Stimulated activated CD4-positive, alpha-beta T cell treated with anti-CD3 and anti-CD28 coated beads, Interleukin-2, amount 100 ng/mL, for 4 hours (primary cell): Measurements from ENCODE around the gene MORN2.

ENCODE experiments used
- DNase-seq: peaks from one replicate; pipeline ENCODE4 v3.0.0-alpha.2; 2020; ENCODE audit warnings: low read depth

The MORN2 gene

DNA sequence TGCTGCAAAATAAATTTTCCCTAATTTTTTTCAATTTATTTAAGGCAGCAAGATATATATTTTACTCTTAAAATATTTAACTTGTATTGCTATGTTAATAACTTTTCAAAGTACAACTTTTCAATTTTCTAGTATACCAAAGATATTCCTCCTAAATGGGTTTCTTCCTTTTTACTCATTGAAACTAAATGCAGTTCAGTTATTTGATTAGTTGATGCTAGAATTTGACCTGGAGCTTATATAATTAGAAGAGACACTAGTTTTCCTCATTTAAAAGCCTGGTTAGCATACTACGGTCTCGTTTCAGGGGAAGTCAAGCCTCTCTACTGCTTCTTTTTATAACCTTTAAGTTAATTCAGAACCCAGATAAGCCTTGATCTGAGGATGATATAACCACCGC is 13.8 kb downstream of the MORN2 start, which contains the start of gene ARHGEF33:
Gene ARHGEF33 (plus strand): TSS at position 301 of the 400 bp plus-strand sequence. CDS start 29,573 bp downstream, outside the sequence.
- DNase-seq = no peak

DNA sequence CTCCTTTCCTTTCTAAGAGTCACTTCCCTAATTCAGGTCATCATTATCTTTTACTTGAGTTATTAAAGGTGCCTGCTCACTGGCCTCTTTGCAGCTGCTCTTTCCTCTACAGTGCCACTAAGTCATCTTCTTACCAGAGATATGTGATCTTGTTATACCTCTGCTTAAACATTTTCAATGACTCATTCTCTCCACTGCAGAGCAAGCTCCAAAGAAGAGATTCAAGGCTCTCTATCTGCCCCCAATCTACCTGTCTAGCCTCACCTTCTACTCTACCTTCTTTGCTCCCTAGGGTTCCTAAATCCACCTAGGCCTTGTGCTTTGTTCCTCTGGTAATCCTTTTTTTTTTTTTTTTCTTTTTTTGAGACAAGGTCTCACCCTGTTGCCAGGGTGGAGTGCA is 17.0 kb downstream of the MORN2 start:
- DNase-seq = no peak

DNA sequence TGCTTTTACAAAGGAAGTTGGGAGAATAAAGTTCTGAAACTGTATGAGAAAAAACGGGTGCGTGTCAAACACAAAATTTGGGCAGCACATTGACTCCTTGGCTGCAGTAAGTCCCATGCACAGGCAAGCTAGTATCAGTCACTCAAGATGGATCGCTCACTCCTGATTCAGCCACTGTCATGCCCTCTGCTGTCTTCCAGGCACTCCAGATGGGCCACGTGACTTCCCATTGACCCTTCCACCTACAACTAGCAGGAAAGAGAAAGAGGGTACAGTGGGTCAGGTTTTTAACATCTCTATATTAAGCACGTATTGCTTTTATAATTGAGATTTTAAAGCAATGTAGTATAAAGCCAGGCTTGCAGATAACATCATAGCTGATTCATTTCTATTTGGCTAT is 22.5 kb downstream of the MORN2 start:
- DNase-seq = no peak

GRCh38 chr2:38900726-38901125 is 24.9 kb downstream of the MORN2 start:
- no peak for DNase-seq

DNA sequence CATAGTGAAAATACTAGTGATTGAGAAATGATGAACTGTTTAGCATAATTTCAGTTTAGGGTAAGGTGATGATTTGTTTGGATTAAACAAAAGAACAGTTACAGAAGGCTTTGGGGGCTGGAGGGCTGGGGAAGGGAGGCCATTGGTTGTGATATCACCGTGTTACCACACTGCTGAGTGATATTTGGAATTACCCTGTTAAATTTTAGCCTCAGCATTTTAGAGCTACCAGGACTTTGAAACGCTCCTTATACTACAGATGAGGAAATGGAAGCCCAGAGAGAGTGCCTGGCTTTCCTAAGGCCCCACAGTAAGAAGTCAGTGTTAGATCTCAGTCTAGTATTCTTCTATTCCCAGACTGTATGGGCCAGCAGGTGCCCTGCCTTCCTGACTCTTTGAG is 29.5 kb downstream of the MORN2 start:
- no peak for DNase-seq

GRCh38 chr2:38907242-38907641 is 31.5 kb downstream of the MORN2 start:
- DNase-seq = no peak

GRCh38 chr2:38907743-38908562 is 32.2 kb downstream of the MORN2 start:
- DNase-seq = no peak

DNA sequence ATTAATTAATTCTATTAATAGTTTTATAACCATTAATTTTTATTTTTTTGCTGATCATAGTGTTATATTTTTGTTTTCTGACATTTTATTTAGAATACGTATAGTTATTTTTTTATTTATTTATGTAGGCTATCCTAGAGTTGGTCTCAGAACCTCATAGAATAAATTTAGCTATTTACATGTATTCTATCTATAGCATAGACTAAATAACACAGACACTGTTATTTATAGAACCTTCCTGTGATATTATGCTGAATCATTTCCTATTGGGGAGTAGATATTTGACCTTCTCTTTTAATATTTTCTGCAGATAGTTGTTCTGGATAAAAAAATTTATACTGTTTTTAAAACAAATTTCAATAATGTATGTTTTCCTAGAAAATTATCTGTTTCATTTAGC is 34.1 kb downstream of the MORN2 start:
- no peak for DNase-seq

DNA sequence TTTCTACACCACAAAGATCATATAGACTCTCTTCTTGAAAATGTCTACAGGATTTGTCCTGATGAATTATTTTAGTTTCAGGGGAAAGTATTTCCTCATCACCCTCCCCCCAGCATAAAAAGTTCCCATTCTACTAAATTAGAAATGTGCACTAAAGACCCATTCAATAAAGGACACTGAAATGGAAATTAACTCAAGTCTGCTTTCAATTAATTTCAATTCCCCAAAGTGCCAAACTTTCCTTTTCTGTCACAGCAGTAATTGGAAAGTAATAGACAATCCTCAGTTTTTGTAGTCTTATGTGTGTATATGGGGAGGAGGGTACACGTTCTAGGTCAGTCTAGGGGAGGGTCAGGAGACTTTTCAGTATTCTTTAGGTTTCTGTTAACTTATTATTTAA is 35.4 kb downstream of the MORN2 start:
- no peak for DNase-seq

DNA sequence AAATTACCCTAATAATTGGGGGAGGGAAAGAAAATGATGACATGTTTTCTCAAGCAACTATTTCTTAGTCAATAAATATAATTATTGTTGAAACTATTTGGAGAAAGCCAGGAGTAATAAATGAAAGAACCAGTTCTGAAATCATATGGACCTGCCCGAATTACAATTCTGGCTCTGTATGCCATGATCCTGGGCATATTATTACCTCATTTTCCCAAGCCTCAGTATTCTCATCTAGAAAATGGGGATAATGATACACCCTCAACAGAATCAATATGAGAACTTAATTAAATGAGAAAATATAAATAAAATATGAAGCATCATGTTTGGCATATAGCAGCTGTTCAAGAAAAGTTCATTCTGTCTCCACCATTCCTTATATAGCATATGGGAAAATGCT is 36.8 kb downstream of the MORN2 start:
- no peak for DNase-seq

- DNase-seq = no peak
Observed at GRCh38 chr2:38922389-38922788, 46.6 kb downstream of the MORN2 start.

- no peak for DNase-seq
Observed at GRCh38 chr2:38922902-38923301, 47.1 kb downstream of the MORN2 start.

GRCh38 chr2:38925982-38926381 is 50.2 kb downstream of the MORN2 start:
- no peak for DNase-seq

DNA sequence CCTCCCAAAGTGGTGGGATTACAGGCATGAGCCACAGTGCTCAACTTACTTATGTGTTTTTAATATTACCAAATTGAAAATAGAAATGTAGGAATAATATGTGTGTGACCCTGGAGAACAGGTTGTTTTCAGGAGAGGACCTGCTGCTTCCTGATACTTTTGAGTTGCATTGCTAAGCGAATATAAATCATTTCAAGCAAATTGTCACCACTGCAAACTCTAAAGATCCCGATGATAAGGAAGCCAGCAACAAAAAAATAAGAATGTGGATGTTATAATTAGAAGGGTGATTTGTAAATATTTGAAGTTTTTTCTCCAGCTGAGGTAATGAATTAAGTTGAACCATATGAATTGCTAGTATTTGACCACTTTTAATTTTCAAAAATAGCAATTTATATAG is 54.8 kb downstream of the MORN2 start:
- no peak for DNase-seq
